Fibroblast of upper back skin (primary cell): ENCODE results near the gene SEMA3E.
A peak's percentile ranks its signal among the peaks of the same experiment; 100 is the strongest.
"Not testable (repeated sequence)": the region's sequence is repeated elsewhere in the genome, so short reads cannot be mapped to it uniquely, and the experiment has no call there.

Source experiments
- DNase-seq: peaks from one replicate; pipeline ENCODE4 v3.0.0-alpha.2; 2013

The SEMA3E gene

DNA sequence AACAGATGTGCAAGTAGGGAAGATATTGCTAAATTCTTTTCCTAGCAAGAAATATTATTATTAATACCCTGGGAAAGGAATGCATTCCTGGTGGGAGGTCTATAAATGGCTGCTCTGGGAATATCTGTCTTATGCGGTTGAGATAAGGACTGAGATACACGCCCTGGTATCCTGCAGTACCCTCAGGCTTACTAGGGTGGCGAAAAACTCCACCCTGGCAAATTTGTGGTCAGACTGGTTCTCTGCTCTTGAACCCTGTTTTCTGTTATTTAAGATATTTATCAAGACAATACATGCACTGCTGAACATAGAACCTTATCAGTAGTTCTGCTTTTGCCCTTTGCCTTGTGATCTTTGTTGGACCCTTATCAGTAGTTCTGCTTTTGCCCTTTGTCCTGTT lies 96.4 kb downstream of the SEMA3E start:
- DNase-seq = not testable (repeated sequence)

DNA sequence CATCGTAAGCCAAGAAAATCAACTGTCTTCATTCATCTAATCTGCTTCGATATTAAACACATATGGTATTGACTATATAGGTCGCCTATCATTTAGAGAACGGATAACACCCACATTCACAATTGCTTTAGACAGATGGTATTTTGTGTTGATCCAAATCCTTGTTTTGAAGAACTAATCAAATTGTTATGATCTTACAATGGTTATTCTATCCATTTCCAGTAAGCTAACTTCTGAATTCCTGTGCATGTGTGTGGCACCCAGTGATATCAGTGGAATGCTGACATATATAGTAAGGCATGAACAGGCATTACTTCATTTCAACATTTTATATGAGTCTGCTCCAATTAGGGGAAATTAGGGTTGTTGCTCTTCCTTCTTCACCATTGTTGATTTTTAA lies 98.8 kb downstream of the SEMA3E start:
- peak; percentile 85 for DNase-seq

GRCh38 chr7:83548250-83548649 lies 100.7 kb downstream of the SEMA3E start:
- DNase-seq = no peak

GRCh38 chr7:83547526-83547925 lies 101.4 kb downstream of the SEMA3E start:
- DNase-seq = peak; percentile 91

- peak; percentile 57 for DNase-seq
Measured at GRCh38 chr7:83546586-83546985, 102.4 kb downstream of the SEMA3E start.

GRCh38 chr7:83541187-83541960 lies 107.6 kb downstream of the SEMA3E start:
- no peak for DNase-seq

GRCh38 chr7:83534488-83534887 lies 114.5 kb downstream of the SEMA3E start:
- no peak for DNase-seq

GRCh38 chr7:83532219-83532618 lies 116.7 kb downstream of the SEMA3E start:
- peak; percentile 24 for DNase-seq

DNA sequence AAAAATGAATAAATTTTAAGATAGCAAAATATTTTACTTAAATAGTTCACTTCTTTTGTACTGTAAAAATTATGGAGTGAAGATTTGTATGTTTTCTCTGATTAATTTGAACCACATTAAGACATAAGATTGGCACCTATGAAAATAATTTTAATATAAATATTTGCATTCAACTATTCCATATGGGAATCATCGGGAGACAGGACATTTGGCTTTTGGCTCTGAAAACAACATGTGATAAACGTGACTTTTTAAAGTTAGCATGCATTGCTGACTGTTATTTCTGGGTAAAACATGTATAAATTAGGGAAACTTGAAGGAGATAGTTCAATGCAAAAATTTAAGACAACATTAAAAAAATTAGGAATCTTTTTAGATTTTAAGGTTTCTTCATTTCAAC lies 117.2 kb downstream of the SEMA3E start:
- DNase-seq = no peak

DNA sequence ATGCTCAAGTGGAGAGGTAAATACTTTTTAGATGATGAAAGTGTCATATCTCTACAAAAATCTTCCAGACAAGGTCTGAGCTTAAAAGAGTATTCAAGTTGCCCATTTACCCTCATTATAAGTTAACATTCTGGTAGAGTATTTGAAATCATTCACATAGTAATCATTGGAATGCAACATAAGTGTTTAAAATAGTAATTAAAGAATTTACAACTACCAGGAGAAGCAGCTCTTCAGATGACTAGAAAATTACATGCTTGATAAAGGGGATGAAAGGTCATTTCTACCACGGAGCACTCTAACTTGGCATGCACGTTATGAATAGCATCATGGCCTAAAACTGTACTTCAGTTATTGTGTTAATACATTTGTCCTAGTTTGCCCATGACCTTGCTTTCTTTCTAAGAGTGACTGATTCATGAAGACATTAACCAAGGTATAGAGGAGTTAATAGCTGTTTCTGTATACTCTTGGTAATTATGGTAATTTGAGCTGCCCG lies 120.0 kb downstream of the SEMA3E start:
- no peak for DNase-seq

- DNase-seq = peak; percentile 62
Measured at GRCh38 chr7:83524277-83525075, 124.5 kb downstream of the SEMA3E start.

DNA sequence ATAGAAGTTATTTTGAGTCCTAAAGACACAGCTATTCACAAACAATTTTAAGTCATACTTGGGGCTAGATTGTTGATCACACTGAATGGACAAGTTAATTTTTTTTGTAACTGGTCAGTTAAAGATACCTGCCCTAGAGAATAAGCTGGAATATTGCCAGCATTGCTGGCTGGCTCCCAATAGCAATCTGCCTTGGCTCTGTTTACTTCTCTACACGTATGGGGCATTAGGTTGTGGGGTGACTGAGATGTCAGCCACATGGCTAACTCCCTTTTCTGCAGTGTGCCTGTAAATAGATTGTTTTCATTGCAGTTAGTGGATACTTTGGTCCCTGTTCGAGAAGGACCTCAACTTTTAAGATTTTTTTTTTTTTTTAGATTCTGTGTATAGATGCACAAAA lies 128.2 kb downstream of the SEMA3E start:
- DNase-seq = no peak

DNA sequence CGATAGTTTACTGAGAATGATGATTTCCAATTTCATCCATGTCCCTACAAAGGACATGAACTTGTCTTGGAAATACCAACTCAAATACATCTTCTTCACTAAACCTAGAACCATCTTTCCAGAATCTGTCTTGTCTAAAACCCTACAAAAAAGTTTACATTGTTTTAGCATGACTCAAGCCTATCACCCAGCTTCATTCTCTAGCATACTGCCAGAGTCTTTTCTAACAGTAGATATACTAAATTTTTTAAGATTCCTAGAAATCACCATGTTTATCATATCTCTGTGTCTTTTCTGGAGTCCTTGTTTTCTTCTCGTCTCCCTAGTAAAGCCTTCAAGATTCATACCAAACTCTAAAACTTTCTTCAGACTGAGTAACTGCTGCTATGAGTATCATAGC lies 129.7 kb downstream of the SEMA3E start:
- DNase-seq = peak; percentile 45

GRCh38 chr7:83517035-83517700 lies 131.8 kb downstream of the SEMA3E start:
- DNase-seq = no peak

GRCh38 chr7:83514977-83515376 lies 134.0 kb downstream of the SEMA3E start:
- no peak for DNase-seq

DNA sequence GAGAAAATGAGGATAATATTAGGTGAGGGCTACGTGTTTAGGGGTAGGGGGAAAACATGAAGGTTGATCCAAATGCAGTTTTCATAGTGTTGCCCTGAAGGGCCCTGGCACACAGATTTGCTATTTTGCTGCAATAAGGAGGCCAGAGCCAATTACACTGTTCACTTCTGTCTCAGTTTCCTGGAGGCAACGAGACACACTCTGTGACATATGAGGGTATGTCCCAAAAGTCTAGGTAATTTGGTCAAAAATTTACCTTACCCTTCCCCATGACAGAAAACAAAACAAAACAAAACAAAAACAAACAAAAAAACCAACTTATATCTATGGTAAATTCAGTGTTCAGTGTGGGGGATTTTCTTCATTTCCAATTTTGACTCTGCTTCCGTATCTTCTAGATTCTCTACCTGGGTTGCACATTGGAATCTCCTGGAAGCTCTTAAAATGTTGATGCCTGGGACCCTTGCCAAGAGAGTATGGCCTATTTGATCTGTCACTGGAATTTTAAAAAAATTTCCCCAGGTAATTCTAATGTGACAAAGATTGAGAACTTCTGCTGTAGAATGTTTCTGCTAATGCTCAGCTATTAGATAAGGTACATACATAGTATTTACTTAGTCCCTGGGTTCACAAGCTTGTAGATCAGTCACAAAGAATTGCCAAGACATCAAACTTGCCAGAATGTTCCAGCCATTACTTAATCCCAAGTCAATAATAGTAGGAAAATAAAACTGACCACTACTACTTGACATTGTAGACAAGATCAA lies 139.5 kb downstream of the SEMA3E start:
- no peak for DNase-seq

DNA sequence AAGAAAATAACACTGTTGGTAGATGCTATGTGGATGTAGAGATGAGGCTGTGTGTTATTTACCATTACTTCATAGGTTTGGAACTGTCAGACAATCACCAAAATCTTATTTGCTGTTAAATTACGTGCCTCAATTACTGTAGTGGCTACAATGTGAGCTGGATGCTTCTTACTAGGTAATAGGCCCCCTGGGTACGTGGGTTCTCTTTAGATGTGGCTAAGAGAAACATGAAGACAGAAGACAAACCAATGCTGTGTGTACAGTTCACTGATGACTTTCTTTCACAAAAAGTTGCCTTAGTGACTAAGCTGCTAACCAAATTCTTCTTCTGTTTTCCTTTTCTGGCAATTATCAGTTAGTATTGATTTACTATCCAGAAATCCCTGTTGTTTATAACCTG lies 144.6 kb downstream of the SEMA3E start:
- DNase-seq = no peak

DNA sequence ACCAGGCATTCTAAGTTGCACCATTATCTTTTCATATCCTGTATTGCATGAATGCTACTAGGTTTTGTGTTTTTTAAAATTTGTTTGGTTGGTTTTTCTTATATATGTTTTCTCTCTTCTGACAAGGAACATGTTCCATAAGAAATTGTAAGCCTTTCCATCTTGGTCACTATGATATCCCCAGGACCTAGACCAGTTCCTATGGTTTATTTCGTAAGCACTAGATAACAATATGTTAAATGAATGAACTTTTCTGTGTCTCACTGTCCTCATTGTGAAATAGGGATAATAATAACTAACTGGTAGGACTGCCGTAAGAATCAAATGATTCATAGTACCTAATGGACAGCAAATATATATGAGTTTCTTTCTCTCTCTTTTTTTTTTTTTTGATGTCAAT lies 146.3 kb downstream of the SEMA3E start:
- no peak for DNase-seq

GRCh38 chr7:83494683-83495082 lies 154.3 kb downstream of the SEMA3E start:
- peak; percentile 28 for DNase-seq

DNA sequence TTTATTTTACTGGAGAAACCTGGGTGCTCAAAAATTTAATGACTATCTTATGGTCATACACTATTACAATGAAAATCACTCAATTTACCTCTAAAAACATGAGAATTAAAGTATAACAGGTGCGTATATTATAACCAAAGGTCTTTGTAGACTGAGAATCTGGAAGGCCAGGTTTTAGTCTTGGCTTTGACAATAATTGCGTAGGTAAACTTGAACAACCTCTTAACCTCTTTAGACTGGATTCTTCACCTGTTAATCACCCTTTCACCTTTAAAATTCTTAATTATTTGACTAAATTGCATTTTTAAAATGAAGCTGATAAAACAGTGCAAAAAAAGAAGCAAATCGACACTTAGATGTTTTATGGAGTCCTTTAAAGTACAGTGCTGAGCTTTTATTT lies 156.1 kb downstream of the SEMA3E start:
- no peak for DNase-seq

- DNase-seq = no peak
Measured at GRCh38 chr7:83487801-83488200, 161.1 kb downstream of the SEMA3E start.

DNA sequence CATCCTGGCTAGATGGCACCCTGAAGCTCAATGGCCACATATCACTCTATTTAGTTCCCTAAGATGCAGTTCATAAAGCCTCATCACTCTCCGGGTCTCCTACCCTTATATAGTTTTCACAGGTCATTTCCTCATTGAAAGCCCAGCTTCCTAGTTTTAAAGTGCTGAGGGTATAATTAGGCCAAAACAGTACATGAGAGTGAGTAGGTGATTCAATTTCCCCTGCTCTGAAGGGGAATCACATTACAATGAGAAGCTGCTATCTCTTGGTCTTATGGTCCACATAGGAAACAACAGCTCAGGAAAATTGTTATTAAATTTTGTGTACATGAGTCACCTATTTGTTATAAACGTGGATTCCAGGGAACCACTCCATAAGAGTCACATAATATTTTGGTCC lies 162.0 kb downstream of the SEMA3E start:
- DNase-seq = no peak

GRCh38 chr7:83486536-83486935 lies 162.4 kb downstream of the SEMA3E start:
- no peak for DNase-seq
